Placental pericyte (primary cell): ENCODE measurements around the gene KLK11. TPM values are rescaled to one million over a fixed set of nuclear protein-coding genes. Genes with fewer than 3 reads are reported as not detected.

Source experiments
- total RNA-seq: library from RNA; depleted of rRNA; stranded (reverse); fragments of >200 nt; gene quantifications from 2 replicates; pipeline ENCODE4 v1.2.3, GENCODE V29; 2012

The KLK11 gene
- total RNA-seq: not detected in 2 replicates

GRCh38 chr19:51026554-51026831 is at the start of gene KLK11:
Gene KLK11 (minus strand): TSS chr19:51026616. CDS start chr19:51025631, 985 bp downstream.

GRCh38 chr19:51064534-51065220 is 38.3 kb upstream of the KLK11 start, which contains the start of gene KLK13:
Gene KLK13 (minus strand): TSS chr19:51065092. CDS start chr19:51065067, 25 bp downstream.

GRCh38 chr19:51034704-51035103 is 8.3 kb upstream of the KLK11 start, which contains the start of gene KLK12:
Gene KLK12 (minus strand): TSS chr19:51035002. CDS start chr19:51034621, 381 bp downstream.

GRCh38 chr19:51019544-51019925 is 6.9 kb downstream of the KLK11 start, which contains the start of gene KLK10:
Gene KLK10 (minus strand): TSS chr19:51019709. CDS start chr19:51019130, 579 bp downstream.

GRCh38 chr19:51001515-51001914 is 24.9 kb downstream of the KLK11 start, which contains the start of gene KLK8:
Gene KLK8 (minus strand): TSS chr19:51001604. CDS start chr19:51001167, 437 bp downstream.

GRCh38 chr19:50983625-50984292 is 42.7 kb downstream of the KLK11 start, which contains the start of gene KLK7:
Gene KLK7 (minus strand): TSS chr19:50983917. CDS start chr19:50982399, 1,518 bp downstream.

Other genes starting within 250 kb of the KLK11 start
- gene ACP4, start 236.2 kb downstream of the KLK11 start, total RNA-seq: not detected in 2 replicates
- gene KLK1, start 202.8 kb downstream of the KLK11 start, total RNA-seq: not detected in 2 replicates
- not detected in 2 replicates for gene KLK15, start 193.0 kb downstream of the KLK11 start, total RNA-seq
- not detected in 2 replicates for gene KLK3, start 171.7 kb downstream of the KLK11 start, total RNA-seq
- not detected in 2 replicates for gene KLK2, start 153.2 kb downstream of the KLK11 start, total RNA-seq
- gene KLK4, start 115.2 kb downstream of the KLK11 start, total RNA-seq: not detected in 2 replicates
- 0.14 TPM in 1 of 2 replicates, not detected in the other for gene KLK5, start 73.6 kb downstream of the KLK11 start, total RNA-seq
- gene KLK6, start 57.0 kb downstream of the KLK11 start, total RNA-seq: not detected in 2 replicates
- not detected in 2 replicates for gene KLK7, start 42.7 kb downstream of the KLK11 start, total RNA-seq
- gene KLK8, start 25.0 kb downstream of the KLK11 start, total RNA-seq: not detected in 2 replicates
- not detected in 2 replicates for gene KLK10, start 6.9 kb downstream of the KLK11 start, total RNA-seq
- not detected in 2 replicates for gene KLK12, start 8.4 kb upstream of the KLK11 start, total RNA-seq
- gene KLK13, start 38.5 kb upstream of the KLK11 start, total RNA-seq: not detected in 2 replicates
- not detected in 2 replicates for gene KLK14, start 56.3 kb upstream of the KLK11 start, total RNA-seq
- 5.9 and 6.3 TPM in 2 replicates for gene CTU1, start 81.8 kb upstream of the KLK11 start, total RNA-seq
- gene SIGLEC9, start 98.3 kb upstream of the KLK11 start, total RNA-seq: 0.22 TPM in 1 of 2 replicates, not detected in the other
- gene SIGLEC7, start 115.7 kb upstream of the KLK11 start, total RNA-seq: not detected in 2 replicates
- gene CD33, start 198.5 kb upstream of the KLK11 start, total RNA-seq: not detected in 2 replicates
- gene SIGLECL1, start 224.5 kb upstream of the KLK11 start, total RNA-seq: not detected in 2 replicates